SU-DHL-6 (cell line): ENCODE results near the gene FOXK2.

ENCODE experiments used
- H2AFZ ChIP-seq: fragments of 200-600 bp; sonication (generic); 2 replicates; pipeline ENCODE4 v1.6.1; 2014; ENCODE audit warnings: low read depth, mild to moderate bottlenecking, moderate library complexity, mixed read lengths, antibody characterized with exemption, low read length; ENCODE audit not compliant: severe bottlenecking
- H3F3A ChIP-seq: fragments of 200-600 bp; shearing (Covaris generic); 2 replicates; pipeline ENCODE4 v1.6.0; 2016; ENCODE audit warnings: antibody characterized with exemption, mild to moderate bottlenecking; ENCODE audit not compliant: insufficient read depth
- H3K27ac ChIP-seq: fragments of 200-600 bp; sonication (generic); 2 replicates; pipeline ENCODE4 v1.5.1; 2016; ENCODE audit warnings: low read depth, mild to moderate bottlenecking, low read length, moderate library complexity, mixed read lengths
- H3K27me3 ChIP-seq: fragments of 200-600 bp; sonication (generic), shearing (Covaris generic); 2 replicates; pipeline ENCODE4 v1.6.0; 2014; ENCODE audit warnings: mild to moderate bottlenecking, low read length
- H3K36me3 ChIP-seq: fragments of 200-600 bp; sonication (generic); 2 replicates; pipeline ENCODE4 v1.6.1; 2014; ENCODE audit warnings: mild to moderate bottlenecking, low read length, mixed read lengths
- H3K4me2 ChIP-seq: fragments of 300-600, 200-600 bp; shearing (Covaris generic), sonication (generic); 2 replicates; pipeline ENCODE4 v1.6.0; 2014; ENCODE audit warnings: low read length, low read depth, mild to moderate bottlenecking; ENCODE audit not compliant: poor library complexity, severe bottlenecking
- H3K4me3 ChIP-seq: fragments of 200-600 bp; sonication (generic); 2 replicates; pipeline ENCODE4 v1.5.1; 2014; ENCODE audit warnings: antibody characterized with exemption, low read length, mild to moderate bottlenecking, mixed read lengths; ENCODE audit not compliant: insufficient read depth, poor library complexity, severe bottlenecking
- H3K79me2 ChIP-seq: fragments of 200-600 bp; sonication (generic); 2 replicates; pipeline ENCODE4 v1.6.1; 2014; ENCODE audit warnings: mild to moderate bottlenecking, low read length, moderate library complexity; ENCODE audit not compliant: insufficient read depth
- H3K9ac ChIP-seq: fragments of 200-600 bp; sonication (generic); 2 replicates; pipeline ENCODE4 v1.7.0; 2014; ENCODE audit warnings: mild to moderate bottlenecking, low read length
- H3K9me2 ChIP-seq: fragments of 200-600 bp; sonication (generic); replicated peaks from 2 replicates; pipeline ENCODE4 v1.6.1; 2014; ENCODE audit warnings: low read length; ENCODE audit not compliant: insufficient read depth
- H3K9me3 ChIP-seq: fragments of 200-600 bp; sonication (generic); 2 replicates; pipeline ENCODE4 v1.6.1; 2014; ENCODE audit warnings: low read length, mixed read lengths; ENCODE audit not compliant: insufficient read depth
- H4K20me1 ChIP-seq: fragments of 200-600 bp; sonication (generic); 2 replicates; pipeline ENCODE4 v1.6.1; 2014; ENCODE audit warnings: low read depth, mild to moderate bottlenecking, antibody characterized with exemption, low read length, moderate library complexity, mixed read lengths
- EZH2phosphoT487 ChIP-seq: fragments of 200-600 bp; sonication (generic), shearing (Covaris generic); conservative IDR thresholded peaks from 2 replicates; pipeline ENCODE4 v1.6.1; 2018; ENCODE audit warnings: mild to moderate bottlenecking, antibody characterized with exemption, low read length, moderate library complexity, mixed read lengths
- TF ChIP-seq, protein P1 (sequence below): fragments of 200-600 bp; sonication (generic); IDR thresholded peaks from one replicate; pipeline ENCODE4 v1.5.1; 2017; ENCODE audit warnings: antibody characterized with exemption, mild to moderate bottlenecking, low read length, moderate library complexity; ENCODE audit not compliant: insufficient read depth, poor library complexity, severe bottlenecking

The FOXK2 gene

DNA sequence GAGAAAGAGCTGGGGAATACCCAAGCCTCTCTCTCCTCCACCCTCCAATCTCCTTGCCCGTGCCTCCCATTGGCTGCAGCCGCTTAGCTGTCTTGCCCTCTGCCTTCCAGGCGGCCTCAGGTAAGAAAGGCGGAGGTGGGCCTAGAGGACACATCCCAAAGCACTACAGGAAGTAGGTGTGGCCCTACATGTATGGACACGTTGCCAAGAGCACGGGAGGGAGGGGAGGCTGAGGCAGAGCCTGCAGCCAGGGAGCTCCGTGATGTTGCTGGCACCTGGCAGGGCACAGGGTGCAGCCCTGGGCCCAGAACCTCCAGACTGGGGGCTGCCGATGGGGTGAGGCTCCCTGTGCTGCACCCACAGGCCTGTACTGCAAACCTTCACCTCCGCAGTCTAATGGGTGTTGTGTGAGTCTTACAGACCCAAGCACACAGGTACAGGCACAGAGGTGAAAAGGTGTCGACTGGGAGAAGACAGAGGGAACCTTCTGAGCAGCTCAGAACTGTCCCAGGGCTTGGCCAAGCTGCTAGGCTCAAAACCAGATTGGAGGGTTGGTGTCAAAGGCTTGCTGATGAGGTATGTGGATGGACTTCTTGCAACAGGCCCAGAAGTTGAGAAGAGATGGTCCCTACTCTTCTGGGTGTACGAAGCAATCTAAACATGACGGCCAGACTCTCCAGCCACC, 23.5 kb upstream of the FOXK2 start:
- H3K27ac ChIP-seq = no peak overlapping the region
- no peaks in the 10 kb centered on the region for H3K79me2 ChIP-seq
- H3K9me2 ChIP-seq = no peaks in the 10 kb centered on the region
- no peaks in the 10 kb centered on the region for H4K20me1 ChIP-seq
- no peaks in the 10 kb centered on the region for H3K27me3 ChIP-seq
- H3K9ac ChIP-seq = no peak overlapping the region
- TF ChIP-seq EZH2phosphoT487 = no peak
- TF ChIP-seq, protein P1, sequence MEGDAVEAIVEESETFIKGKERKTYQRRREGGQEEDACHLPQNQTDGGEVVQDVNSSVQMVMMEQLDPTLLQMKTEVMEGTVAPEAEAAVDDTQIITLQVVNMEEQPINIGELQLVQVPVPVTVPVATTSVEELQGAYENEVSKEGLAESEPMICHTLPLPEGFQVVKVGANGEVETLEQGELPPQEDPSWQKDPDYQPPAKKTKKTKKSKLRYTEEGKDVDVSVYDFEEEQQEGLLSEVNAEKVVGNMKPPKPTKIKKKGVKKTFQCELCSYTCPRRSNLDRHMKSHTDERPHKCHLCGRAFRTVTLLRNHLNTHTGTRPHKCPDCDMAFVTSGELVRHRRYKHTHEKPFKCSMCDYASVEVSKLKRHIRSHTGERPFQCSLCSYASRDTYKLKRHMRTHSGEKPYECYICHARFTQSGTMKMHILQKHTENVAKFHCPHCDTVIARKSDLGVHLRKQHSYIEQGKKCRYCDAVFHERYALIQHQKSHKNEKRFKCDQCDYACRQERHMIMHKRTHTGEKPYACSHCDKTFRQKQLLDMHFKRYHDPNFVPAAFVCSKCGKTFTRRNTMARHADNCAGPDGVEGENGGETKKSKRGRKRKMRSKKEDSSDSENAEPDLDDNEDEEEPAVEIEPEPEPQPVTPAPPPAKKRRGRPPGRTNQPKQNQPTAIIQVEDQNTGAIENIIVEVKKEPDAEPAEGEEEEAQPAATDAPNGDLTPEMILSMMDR = no peak
- peak overlapping the region; percentile 85 for H3K4me2 ChIP-seq
- no peak overlapping the region for H3K4me3 ChIP-seq
- H3K9me3 ChIP-seq = no peaks in the 10 kb centered on the region
- no peak overlapping the region for H2AFZ ChIP-seq
- H3K36me3 ChIP-seq = no peaks in the 10 kb centered on the region
- peaks cover 19% of the 10 kb centered on the region; the same call in 1 of the 2 replicates for H3F3A ChIP-seq

DNA sequence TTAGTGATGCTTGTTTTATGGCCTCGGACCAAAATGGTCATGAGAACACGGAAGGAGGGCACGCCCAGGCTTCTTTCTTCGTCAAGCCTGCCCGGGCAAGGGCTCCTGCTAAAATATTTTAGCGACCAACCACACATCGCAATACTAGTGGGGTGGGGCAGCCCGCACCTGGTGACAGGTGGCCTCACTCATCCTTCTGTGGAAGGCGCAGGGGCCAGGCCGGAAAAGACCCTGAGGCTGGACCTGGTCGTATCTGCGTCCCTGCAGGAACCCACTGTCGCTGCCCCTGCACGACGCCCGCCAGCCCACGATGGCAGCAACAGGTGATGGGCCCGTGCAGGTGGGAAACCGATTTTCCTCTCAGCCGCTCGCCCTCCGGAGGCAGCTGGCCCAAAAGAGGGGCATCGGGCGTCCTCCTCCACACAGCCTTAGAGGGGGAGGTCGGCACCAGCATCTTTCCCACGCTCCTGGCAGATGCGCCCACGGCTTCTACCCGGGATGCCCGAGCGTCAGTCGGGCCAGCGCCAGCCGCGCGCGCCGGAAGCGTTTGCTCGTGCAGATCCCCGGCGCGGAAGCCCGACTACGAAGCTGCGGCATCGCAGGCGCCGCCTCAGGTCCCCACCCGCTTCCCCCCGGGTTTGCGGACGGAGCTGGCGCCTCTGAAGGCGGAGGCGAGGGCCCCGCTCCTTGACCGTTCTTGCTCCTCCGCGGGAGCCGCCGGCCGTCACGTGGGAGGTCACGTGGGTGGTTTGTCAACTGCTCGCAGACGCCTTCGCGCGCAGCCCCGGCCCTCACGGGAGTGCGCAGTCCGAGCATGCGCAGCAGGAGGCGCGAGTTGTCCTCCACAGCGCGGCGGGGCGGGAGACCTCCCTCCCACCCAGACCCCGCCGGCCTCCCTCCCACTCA, 22.8 kb upstream of the FOXK2 start:
- H3K4me2 ChIP-seq = peak overlapping the region; percentile 85

DNA sequence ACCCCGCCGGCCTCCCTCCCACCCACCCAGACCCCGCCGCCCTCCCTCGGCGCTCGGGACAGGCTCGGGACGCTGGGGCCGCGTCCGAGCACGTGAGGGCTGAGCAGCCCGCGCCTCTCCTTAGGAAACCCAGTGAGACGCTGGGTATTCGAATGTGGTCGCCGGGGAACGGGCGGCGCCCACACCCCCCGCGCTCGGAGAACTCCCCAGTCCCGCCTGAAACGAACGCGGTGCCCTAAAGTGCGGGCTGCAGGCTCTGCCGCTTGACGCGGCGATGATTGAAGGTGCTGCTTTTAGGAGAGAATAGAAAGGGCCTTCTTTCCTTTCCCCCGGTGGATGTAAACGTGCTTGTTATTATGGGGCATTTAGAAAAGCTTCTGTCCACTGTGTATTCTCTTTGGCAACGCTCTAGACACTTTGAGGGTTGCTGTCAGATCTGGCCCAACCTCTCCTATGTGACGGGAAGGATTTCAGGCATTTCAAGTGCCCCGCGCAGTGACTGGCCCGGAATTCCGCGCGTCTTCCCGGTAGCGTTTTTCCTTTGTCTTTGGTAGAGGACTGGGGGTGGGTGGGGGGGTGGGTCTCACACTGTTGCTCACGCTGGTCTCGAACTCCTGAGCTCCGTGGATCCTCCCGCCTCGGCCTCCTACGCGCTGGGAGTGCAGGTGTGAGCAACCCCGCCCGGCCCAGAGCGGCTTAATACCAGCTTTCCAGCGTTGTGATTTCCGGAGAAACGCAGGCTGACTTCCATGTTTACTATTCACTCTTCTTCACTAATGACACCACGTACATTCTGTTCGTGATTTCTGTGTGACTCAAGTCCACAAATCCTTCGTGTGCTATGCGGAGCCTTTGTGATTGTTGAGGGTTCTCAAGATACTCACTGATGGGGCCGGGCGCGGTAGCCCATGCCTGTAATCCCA, 21.8 kb upstream of the FOXK2 start:
- peak overlapping the region; percentile 89 for H3K4me2 ChIP-seq
- no peaks in the 10 kb centered on the region for H3K79me2 ChIP-seq
- peaks cover 19% of the 10 kb centered on the region; the same call in 1 of the 2 replicates for H3F3A ChIP-seq
- peak overlapping the region; percentile 65 for H3K9ac ChIP-seq
- peak overlapping the region; percentile 86 for H2AFZ ChIP-seq
- no peaks in the 10 kb centered on the region for H3K9me3 ChIP-seq
- TF ChIP-seq, protein P1 = no peak
- TF ChIP-seq EZH2phosphoT487 = no peak
- no peaks in the 10 kb centered on the region for H3K27me3 ChIP-seq
- H4K20me1 ChIP-seq = no peaks in the 10 kb centered on the region
- H3K4me3 ChIP-seq = peak overlapping the region; percentile 53
- H3K27ac ChIP-seq = no peak overlapping the region
- H3K36me3 ChIP-seq = no peaks in the 10 kb centered on the region
- H3K9me2 ChIP-seq = no peaks in the 10 kb centered on the region

More for the DNA sequence above, 22.8 kb upstream of the FOXK2 start:
- H3K4me3 ChIP-seq = peak overlapping the region; percentile 67
- H3K27me3 ChIP-seq = no peaks in the 10 kb centered on the region
- H3K9ac ChIP-seq = peak overlapping the region; percentile 78
- H3K36me3 ChIP-seq = no peaks in the 10 kb centered on the region
- H3K9me2 ChIP-seq = no peaks in the 10 kb centered on the region
- TF ChIP-seq, protein P1 = no peak
- no peak for TF ChIP-seq EZH2phosphoT487
- peaks cover 19% of the 10 kb centered on the region; the same call in 1 of the 2 replicates for H3F3A ChIP-seq
- no peaks in the 10 kb centered on the region for H3K9me3 ChIP-seq
- no peaks in the 10 kb centered on the region for H4K20me1 ChIP-seq
- peak overlapping the region; percentile 88 for H2AFZ ChIP-seq
- peak overlapping the region; percentile 47 for H3K27ac ChIP-seq
- H3K79me2 ChIP-seq = no peaks in the 10 kb centered on the region
